ENCODE results near the gene GJB2.

GRCh38 chr13:20219577-20219976 is 26.8 kb upstream of the GJB2 start:
- TF ChIP-seq POLR2A (IDR thresholded peaks at IDR 0.05; ENCODE audit: low read depth, low read length) (no peak), TAF1 (IDR thresholded peaks at IDR 0.05; ENCODE audit: borderline replicate concordance, low read depth, low read length) (no peak)

Measured in GM12892 (cell line).